CD4-positive, alpha-beta T cell (primary cell): ENCODE measurements around the gene MKLN1. TPM values are rescaled to one million over a fixed set of nuclear protein-coding genes. Genes with fewer than 3 reads are reported as not detected.

Experiments used
- ATAC-seq: fragments of 200-7000 bp; cut with Tn5 transposase; one replicate; pipeline ENCODE4 v1.10.0; 2022; ENCODE audit warnings: mild to moderate bottlenecking; ENCODE audit not compliant: poor library complexity
- CTCF ChIA-PET: fragments of 350-600 bp; sonication (Branson Sonifier 250); formaldehyde crosslinking; loops from one replicate; lab custom pipeline; 2021; ENCODE audit warnings: antibody characterized with exemption, inconsistent platforms; lab: Charles Lee
- POLR2A ChIA-PET: fragments of 350-600 bp; sonication (Branson Sonifier 250); formaldehyde crosslinking; loops from one replicate; lab custom pipeline; 2021; ENCODE audit warnings: antibody characterized with exemption, inconsistent platforms; lab: Charles Lee
- DNase-seq, 14 experiments: peaks; one replicate each; pipeline ENCODE4 v3.0.0-alpha.2; 2013 to 2020; ENCODE audit warnings: mixed read lengths in 2 of 14
- H3K27ac ChIP-seq, 2 donors: one replicate each; pipeline versions ENCODE4 v1.5.1 to v1.7.0; 2013; ENCODE audit warnings: low read length in 2 of 2, low read depth in 1 of 2, mild to moderate bottlenecking in 1 of 2
- H3K27me3 ChIP-seq, 2 experiments: 1 replicate in 1 of 2; 2 replicates in 1 of 2; pipeline versions ENCODE4 v1.6.1 to v1.7.0; 2013; ENCODE audit warnings: low read length in 2 of 2, control low read depth in 1 of 2, mild to moderate bottlenecking in 1 of 2, moderate library complexity in 1 of 2; ENCODE audit not compliant: insufficient read depth in 2 of 2, control insufficient read depth in 1 of 2
- H3K36me3 ChIP-seq: one replicate; pipeline ENCODE4 v1.6.1; 2013; ENCODE audit warnings: low read length, control low read depth; ENCODE audit not compliant: insufficient read depth
- H3K4me1 ChIP-seq: one replicate; pipeline ENCODE4 v1.6.1; 2013; ENCODE audit warnings: low read length, control low read depth; ENCODE audit not compliant: insufficient read depth
- H3K4me3 ChIP-seq: one replicate; pipeline ENCODE4 v1.5.1; 2013; ENCODE audit warnings: mild to moderate bottlenecking, low read length, moderate library complexity
- H3K9me3 ChIP-seq, 2 experiments: 1 replicate in 1 of 2; 2 replicates in 1 of 2; pipeline versions ENCODE4 v1.6.1 to v1.7.0; 2013; ENCODE audit warnings: low read length in 2 of 2, mild to moderate bottlenecking in 2 of 2, control low read depth in 1 of 2, moderate library complexity in 1 of 2; ENCODE audit not compliant: control insufficient read depth in 1 of 2, insufficient read depth in 1 of 2
- H3K27ac Mint-ChIP-seq: one replicate; pipeline ENCODE4 v1.8.0; 2020; ENCODE audit warnings: mixed read lengths
- H3K27me3 Mint-ChIP-seq: one replicate; pipeline ENCODE4 v1.8.0; 2021; ENCODE audit warnings: mixed read lengths
- H3K36me3 Mint-ChIP-seq: one replicate; pipeline ENCODE4 v1.8.0; 2021; ENCODE audit warnings: low read depth, mixed read lengths
- H3K4me1 Mint-ChIP-seq: one replicate; pipeline ENCODE4 v1.8.0; 2021; ENCODE audit warnings: low read depth, mixed read lengths
- H3K4me3 Mint-ChIP-seq: one replicate; pipeline ENCODE4 v1.8.0; 2020; ENCODE audit warnings: mild to moderate bottlenecking, mixed read lengths
- H3K9me3 Mint-ChIP-seq: one replicate; pipeline ENCODE4 v1.8.0; 2020; ENCODE audit warnings: mixed read lengths
- intact Hi-C, 2 experiments: fragments of 100-400 bp; cut with DNase I in 1 of 2; cut with micrococcal nuclease in 1 of 2; formaldehyde crosslinking; loops; one replicate each; pipeline versions ENCODE4 v1.15.1 to v1.9.0; 2023 to 2025; cut with DNase I, micrococcal nuclease
- total RNA-seq, 174 experiments: library from RNA in 2 of 174; stranded (reverse) in 2 of 174; gene quantifications; one replicate each; pipeline ENCODE4 v1.2.3 and lab custom pipeline; 2021 to 2026
- TF ChIP-seq, protein P1 (sequence below): fragments of 200-600 bp; IDR thresholded peaks from one replicate; pipeline ENCODE4 v1.8.0; 2022; ENCODE audit warnings: antibody characterized with exemption, mild to moderate bottlenecking

Gene MKLN1
- total RNA-seq, 2 experiments from 2014 or later, result 47.2 to 53.7 TPM

DNA sequence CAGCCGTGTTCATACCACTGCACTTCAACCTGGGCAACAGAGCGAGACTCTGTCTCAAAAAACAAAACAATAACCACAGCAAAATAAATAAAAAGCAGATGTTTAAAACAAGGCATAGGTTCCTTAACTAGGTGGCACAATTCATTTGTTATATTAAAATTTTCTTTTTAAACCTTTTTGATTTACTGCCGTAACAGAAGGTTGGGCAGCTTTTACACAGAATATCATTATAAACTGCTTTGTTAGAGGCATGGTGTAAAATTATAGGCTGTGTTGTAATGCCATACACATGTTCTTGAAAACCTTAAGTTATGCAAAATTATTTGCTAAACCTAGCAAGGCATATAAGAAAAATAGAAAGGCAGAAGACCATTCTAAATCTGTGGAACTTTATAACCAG is 84.4 kb downstream of the MKLN1 start:
- Mint-ChIP-seq H3K4me1 (no peaks in the 10 kb centered on the region), H3K27ac (no peak overlapping the region)

DNA sequence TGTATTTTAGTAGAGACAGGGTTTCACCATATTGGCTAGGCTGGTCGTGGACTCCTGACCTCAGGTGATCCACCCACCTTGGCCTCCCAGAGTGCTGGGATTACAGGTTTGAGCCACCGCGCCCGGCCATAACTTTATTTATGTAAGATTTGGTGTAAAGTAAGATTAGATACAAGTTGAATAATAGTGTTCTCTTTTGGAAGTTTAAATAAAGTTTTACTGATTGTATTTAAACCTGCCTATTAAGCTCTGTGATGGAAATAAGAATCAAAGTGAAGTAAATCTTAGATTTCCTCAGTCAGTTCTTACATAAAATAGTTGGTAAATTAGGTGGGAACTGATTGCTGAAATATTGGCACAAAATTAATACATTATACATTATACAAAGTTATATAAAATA is 86.0 kb downstream of the MKLN1 start:
- CTCF ChIA-PET, result no interaction called here

More for the DNA sequence above, 84.4 kb downstream of the MKLN1 start:
- Mint-ChIP-seq H3K9me3 (no peaks in the 10 kb centered on the region), H3K4me3 (no peak overlapping the region), H3K36me3 (peaks cover 54% of the 10 kb centered on the region), H3K27me3 (no peaks in the 10 kb centered on the region)
- Histone ChIP-seq H3K4me3 (no peak overlapping the region), H3K4me1 (no peaks in the 10 kb centered on the region), H3K36me3 (peaks cover 23% of the 10 kb centered on the region), H3K9me3 (no peaks in the 10 kb centered on the region), H3K27me3 (no peaks in the 10 kb centered on the region), H3K27ac (no peak overlapping the region)
- TF ChIP-seq, protein P1, sequence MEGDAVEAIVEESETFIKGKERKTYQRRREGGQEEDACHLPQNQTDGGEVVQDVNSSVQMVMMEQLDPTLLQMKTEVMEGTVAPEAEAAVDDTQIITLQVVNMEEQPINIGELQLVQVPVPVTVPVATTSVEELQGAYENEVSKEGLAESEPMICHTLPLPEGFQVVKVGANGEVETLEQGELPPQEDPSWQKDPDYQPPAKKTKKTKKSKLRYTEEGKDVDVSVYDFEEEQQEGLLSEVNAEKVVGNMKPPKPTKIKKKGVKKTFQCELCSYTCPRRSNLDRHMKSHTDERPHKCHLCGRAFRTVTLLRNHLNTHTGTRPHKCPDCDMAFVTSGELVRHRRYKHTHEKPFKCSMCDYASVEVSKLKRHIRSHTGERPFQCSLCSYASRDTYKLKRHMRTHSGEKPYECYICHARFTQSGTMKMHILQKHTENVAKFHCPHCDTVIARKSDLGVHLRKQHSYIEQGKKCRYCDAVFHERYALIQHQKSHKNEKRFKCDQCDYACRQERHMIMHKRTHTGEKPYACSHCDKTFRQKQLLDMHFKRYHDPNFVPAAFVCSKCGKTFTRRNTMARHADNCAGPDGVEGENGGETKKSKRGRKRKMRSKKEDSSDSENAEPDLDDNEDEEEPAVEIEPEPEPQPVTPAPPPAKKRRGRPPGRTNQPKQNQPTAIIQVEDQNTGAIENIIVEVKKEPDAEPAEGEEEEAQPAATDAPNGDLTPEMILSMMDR, result no peak
- ATAC-seq (no peak), DNase-seq (no peak)
- POLR2A ChIA-PET, result interaction anchor here (0.6 to 1.2 kb wide), 2 partner anchors 11 to 513 kb away, joined by 3 to 5 read pairs; no protein-coding TSS in a partner anchor
- CTCF ChIA-PET, result interaction anchor here (1.2 kb wide), 1 partner anchor 344 kb away, joined by 3 read pairs; no protein-coding TSS in a partner anchor
- intact Hi-C loops, result no loop called here

DNA sequence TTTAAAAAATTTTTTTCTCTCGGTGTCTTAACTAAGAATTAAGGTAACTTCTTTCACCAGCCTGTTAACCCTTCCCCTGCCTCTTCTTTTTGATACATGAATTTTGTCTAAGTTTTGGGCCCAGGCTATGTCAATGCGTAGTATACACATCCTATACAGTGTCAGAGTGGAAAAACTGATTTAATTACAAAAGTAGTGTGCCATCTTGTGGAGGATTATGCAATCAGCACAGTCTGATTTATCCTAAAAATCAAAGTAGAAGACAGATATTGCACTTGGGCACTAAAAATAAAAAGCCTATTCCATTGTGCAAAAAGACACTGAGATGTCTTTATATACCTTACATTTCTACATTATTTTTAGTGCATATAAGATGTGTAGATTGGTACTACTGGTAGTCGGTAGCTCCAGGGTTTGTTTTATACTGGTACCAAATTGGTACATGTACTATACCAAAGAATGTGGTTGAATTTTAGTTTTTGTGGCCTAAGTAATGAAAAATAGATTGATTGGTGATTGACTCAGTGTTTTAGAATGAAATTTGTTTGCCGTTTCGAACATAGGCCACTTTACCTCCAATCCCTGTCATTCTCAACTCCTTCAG is 96.6 kb downstream of the MKLN1 start:
- CTCF ChIA-PET, result interaction anchor here (0.8 kb wide), 1 partner anchor 314 kb away, joined by 3 read pairs; no protein-coding TSS in a partner anchor
- Mint-ChIP-seq H3K4me3 (no peak overlapping the region), H3K27ac (no peak overlapping the region), H3K36me3 (peaks cover 48% of the 10 kb centered on the region), H3K27me3 (no peaks in the 10 kb centered on the region), H3K4me1 (peaks cover 18% of the 10 kb centered on the region), H3K9me3 (no peaks in the 10 kb centered on the region)
- peaks cover 8% of the 10 kb centered on the region for H3K36me3 ChIP-seq
- intact Hi-C loops, result loop anchor here (1.0 to 5.0 kb wide), 5 partner anchors 317 to 547 kb away; no protein-coding TSS in a partner anchor
- H3K27me3 ChIP-seq, result no peaks in the 10 kb centered on the region
- DNase-seq, result peak in 4 of 14 experiments; percentile 17 to 62 (median 60)
- no peak overlapping the region for H3K4me3 ChIP-seq
- no peak overlapping the region for H3K27ac ChIP-seq
- no peaks in the 10 kb centered on the region for H3K9me3 ChIP-seq
- POLR2A ChIA-PET, result interaction anchor here (0.7 to 1.5 kb wide), 2 partner anchors 318 to 509 kb away, joined by 3 to 4 read pairs; no protein-coding TSS in a partner anchor
- TF ChIP-seq, protein P1, result peak; percentile 64
- ATAC-seq, result peak; percentile 93
- H3K4me1 ChIP-seq, result no peaks in the 10 kb centered on the region

More for the DNA sequence above, 86.0 kb downstream of the MKLN1 start:
- H3K4me1 Mint-ChIP-seq, result no peaks in the 10 kb centered on the region
- no peaks in the 10 kb centered on the region for H3K27me3 Mint-ChIP-seq
- intact Hi-C loops, result no loop called here
- H3K9me3 Mint-ChIP-seq, result no peaks in the 10 kb centered on the region
- peaks cover 27% of the 10 kb centered on the region for H3K36me3 ChIP-seq
- no peak for ATAC-seq
- DNase-seq, result no peak
- no peak overlapping the region for H3K27ac ChIP-seq
- TF ChIP-seq, protein P1, result no peak
- no peak overlapping the region for H3K4me3 ChIP-seq
- no peaks in the 10 kb centered on the region for H3K9me3 ChIP-seq
- no peaks in the 10 kb centered on the region for H3K27me3 ChIP-seq
- no peak overlapping the region for H3K4me3 Mint-ChIP-seq
- no peak overlapping the region for H3K27ac Mint-ChIP-seq
- no peaks in the 10 kb centered on the region for H3K4me1 ChIP-seq
- H3K36me3 Mint-ChIP-seq, result peaks cover 68% of the 10 kb centered on the region
- POLR2A ChIA-PET, result no interaction called here
